ENCODE measurements around the gene P3H3.

- no peak for TF ChIP-seq POLR2A (IDR thresholded peaks at IDR 0.05)
- no peak for TF ChIP-seq CTCF (IDR thresholded peaks at IDR 0.05)
- TF ChIP-seq POLR2AphosphoS5 (IDR thresholded peaks at IDR 0.05; ENCODE audit: insufficient read depth in 1 of 2, low read depth in 1 of 2), result no peak
Measured at GRCh38 chr12:6838854-6839253, 10.6 kb downstream of the P3H3 start.
